NCI-H2171 (cell line): Measurements from ENCODE around the gene SLC7A9.
"Not testable (repeated sequence)": the region's sequence is repeated elsewhere in the genome, so short reads cannot be mapped to it uniquely, and the experiment has no call there.

Experiments
- DNase-seq: peaks from one replicate; lab custom pipeline; 2025; lab: John Stamatoyannopoulos, UW

Gene SLC7A9

GRCh38 chr19:32798201-32798600, 71.4 kb downstream of the SLC7A9 start:
- DNase-seq: peak; percentile 35

- DNase-seq: no peak
These were observed 80.1 kb downstream of the SLC7A9 start for GRCh38 chr19:32789429-32789828.

DNA sequence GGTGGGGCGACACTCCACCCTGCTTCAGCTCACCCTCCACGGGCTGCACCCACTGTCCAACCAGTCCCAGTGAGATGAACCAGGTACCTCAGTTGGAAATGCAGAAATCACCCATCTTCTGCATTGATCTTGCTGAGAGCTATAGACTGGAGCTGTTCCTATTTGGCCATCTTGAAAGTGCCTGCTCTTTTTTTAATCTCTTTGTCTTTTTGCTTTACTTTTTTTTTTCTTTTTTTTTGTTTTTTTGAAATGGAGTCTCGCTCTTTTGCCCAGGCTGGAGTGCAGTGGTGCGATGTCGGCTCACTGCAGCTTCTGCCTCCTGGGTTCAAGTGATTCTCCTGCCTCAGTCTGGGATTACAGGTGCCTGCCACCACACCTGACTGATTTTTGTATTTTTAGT, 81.7 kb downstream of the SLC7A9 start:
- not testable (repeated sequence) for DNase-seq

- DNase-seq: not testable (repeated sequence)
These were observed 82.3 kb downstream of the SLC7A9 start for GRCh38 chr19:32787161-32787813.

DNA sequence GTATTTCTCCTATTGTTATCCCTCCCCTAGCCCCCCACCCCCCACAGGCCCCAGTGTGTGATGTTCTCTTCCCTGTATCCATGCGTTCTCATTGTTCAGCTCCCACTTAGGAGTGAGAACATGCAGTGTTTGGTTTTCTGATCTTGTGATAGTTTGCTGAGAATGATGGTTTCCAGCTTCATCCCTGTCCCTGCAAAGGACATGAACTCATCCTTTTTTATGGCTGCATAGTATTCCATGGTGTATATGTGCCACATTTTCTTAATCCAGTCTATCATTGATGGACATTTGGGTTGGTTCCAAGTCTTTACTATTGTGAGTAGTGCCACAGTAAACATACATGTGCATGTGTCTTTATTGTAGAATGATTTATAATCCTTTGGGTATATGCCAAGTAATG, 87.5 kb downstream of the SLC7A9 start:
- DNase-seq: not testable (repeated sequence)

DNA sequence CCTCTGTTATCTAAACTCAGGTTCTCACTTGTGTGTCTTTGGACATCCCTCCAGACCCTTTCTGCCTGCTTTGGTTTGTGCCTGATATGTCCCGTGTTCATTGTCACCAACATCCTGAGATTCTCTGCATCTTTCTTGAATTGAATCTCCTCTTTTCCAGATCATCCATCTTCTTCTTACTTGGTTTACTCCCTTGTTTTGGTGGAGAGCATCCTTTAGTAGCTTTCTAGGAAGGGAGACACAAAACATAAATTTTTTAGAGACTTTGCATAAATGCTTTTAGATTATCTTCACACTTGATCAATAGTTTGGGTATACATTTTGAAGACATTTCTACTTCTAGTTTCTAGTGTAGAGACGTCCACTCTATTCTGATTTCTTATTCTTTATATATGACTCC, 88.3 kb downstream of the SLC7A9 start:
- no peak for DNase-seq
